ENCODE results near the gene ATXN1.
A peak's percentile ranks its signal among the peaks of the same experiment; 100 is the strongest.
"Not testable (repeated sequence)": the region's sequence is repeated elsewhere in the genome, so short reads cannot be mapped to it uniquely, and the experiment has no call there.

Gene ATXN1

DNA sequence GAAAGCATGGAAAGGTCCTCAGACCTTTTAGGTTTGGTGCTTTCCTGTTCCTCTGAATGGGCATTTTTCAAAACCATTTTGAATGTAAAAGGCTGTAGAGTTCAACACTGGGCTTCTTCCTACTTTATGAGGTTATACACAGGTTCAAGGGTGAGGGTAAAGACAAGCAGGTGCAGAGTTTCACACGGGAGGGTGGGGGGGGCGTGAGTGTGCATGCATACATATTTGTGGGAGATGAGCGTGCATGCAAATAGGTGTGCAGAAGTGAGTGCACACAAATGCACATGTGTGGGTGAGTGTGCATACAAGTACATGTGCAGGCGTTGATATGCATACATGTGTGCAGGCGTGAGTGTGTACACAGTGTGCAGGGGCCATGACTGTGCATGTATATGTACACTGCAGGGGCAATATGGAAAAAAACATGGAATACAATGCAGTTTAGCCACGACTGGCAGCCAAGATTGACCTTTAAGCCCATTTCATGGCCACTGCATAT lies 339.7 kb downstream of the ATXN1 start:
- ATAC-seq = peak; percentile 43
- Mint-ChIP-seq H3K27me3 (no peaks in the 10 kb centered on the region), H3K9me3 (no peaks in the 10 kb centered on the region), H3K4me1 (peaks cover 62% of the 10 kb centered on the region), H3K27ac (peak overlapping the region; percentile 98 to 99), H3K4me3 (peak overlapping the region; percentile 67 to 81)
- DNase-seq = no peak

DNA sequence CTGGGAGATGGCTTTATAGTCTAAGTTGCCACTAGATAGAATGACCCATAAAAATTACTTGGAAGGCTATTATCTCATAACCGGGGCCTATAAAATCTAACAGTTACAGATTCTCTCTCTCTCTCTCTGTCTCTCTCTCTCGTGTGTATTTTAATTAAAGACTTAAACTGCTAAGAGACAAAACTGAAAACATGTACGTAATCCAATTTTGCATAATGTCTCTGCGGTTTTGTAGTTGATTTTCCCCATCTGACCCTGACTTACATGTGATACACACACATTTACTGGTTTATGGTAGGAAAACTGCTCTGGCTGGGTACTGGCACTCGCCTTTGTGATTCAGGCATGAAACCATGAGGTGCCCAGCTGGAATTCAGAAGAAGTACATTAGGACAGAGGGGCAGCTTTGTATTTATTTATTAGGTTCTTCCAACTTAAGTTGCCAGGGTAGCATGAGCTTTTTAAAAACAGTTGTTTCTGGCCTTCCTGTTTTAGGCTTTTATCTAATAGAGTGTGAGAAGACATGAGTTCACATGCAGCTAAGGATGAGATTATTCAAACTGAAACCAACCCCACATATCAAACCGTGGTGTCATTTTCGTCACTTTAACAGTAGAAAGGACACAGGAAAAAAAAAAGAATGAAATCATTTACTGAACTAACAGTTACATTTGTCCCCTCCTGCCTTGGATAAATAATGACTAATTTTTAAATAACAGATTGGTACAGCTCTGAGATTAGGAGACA lies 340.4 kb downstream of the ATXN1 start:
- peak overlapping the region; percentile 98 to 99 for H3K27ac Mint-ChIP-seq
- peaks cover 56% of the 10 kb centered on the region for H3K4me1 Mint-ChIP-seq
- no peaks in the 10 kb centered on the region for H3K27me3 Mint-ChIP-seq
- ATAC-seq (peak; percentile 91), DNase-seq (peak; percentile 53 to 70)
- peak overlapping the region; percentile 67 to 81 for H3K4me3 Mint-ChIP-seq
- H3K9me3 Mint-ChIP-seq = no peaks in the 10 kb centered on the region

DNA sequence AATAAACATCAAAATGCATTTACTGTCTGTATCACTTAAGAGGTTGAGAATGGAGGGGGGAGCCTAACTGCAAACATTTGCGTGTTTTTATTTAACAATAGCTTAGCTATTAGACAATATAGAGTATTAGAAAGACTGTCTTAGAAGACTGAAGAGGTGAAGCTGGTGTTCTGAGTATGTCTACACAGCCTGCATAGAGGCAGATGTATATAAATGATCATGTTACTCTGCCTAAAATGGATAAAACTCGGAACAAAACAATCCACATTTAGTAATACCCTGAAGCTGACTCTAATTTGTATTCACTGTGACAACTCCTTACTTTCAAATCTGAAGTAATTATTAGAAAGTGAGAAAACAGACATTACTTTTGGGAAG lies 340.9 kb downstream of the ATXN1 start:
- H3K27me3 Mint-ChIP-seq = no peaks in the 10 kb centered on the region
- peaks cover 54% of the 10 kb centered on the region for H3K4me1 Mint-ChIP-seq
- peak overlapping the region; percentile 98 to 99 for H3K27ac Mint-ChIP-seq
- DNase-seq (no peak), ATAC-seq (no peak)
- H3K9me3 Mint-ChIP-seq = no peaks in the 10 kb centered on the region
- H3K4me3 Mint-ChIP-seq = peak overlapping the region; percentile 67 to 81

DNA sequence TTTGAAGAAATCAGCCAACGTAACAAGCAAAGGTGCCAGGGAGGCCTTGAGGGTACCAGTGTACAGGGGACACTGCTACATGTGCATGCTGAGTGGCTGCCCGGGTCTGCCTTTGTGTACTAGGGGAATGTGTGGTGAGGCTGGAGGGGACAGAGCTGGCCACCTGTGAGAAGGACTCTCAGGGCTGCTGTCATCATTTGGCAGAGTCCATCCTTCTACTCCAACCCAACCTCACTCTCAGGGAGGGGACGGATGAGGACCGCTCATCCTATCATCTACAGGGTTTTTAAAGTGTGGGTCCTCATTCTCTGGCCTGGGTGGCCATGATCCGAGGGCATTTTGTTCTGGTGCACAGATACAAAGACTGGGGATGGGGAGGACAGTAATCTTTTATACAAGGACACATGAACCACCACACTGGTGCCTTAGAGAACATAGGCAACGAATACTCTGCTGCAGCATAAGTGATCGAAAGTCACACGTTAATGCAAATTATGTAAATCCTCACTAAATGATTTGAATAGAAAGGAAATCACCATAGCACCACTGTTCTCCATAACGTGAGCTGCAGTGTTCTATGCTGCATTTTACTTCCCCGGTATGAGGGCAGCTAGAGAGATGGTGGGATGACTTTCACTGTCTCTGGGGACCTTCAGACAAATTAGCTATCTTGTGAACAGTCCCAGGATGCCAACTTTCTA lies 341.5 kb downstream of the ATXN1 start:
- no peak for DNase-seq
- H3K27ac Mint-ChIP-seq = peak overlapping the region; percentile 98 to 99
- no peak for ATAC-seq
- no peaks in the 10 kb centered on the region for H3K9me3 Mint-ChIP-seq
- peak overlapping the region; percentile 67 to 81 for H3K4me3 Mint-ChIP-seq
- no peaks in the 10 kb centered on the region for H3K27me3 Mint-ChIP-seq
- peaks cover 54% of the 10 kb centered on the region for H3K4me1 Mint-ChIP-seq

DNA sequence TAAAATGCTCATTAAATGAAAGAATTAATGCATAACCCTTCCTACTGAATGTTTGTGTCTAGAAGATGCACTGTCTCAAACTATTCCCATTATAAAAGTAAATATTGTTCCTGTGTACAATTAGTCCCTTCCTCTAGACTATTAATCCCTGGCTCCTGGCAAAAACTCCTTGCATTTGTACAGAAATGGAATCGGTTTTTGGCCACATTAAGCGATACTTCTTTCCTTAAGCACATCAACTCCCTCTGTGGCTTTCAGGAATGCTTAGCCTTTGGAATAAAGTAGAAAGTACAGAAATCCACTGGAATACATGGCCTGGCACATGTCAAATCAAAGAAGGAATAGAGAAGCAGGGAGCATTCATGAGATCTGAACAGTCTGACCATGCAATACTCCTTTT lies 343.1 kb downstream of the ATXN1 start:
- Mint-ChIP-seq H3K4me1 (peaks cover 57% of the 10 kb centered on the region), H3K27ac (no peak overlapping the region), H3K9me3 (no peaks in the 10 kb centered on the region), H3K27me3 (no peaks in the 10 kb centered on the region), H3K4me3 (no peak overlapping the region)
- DNase-seq (no peak), ATAC-seq (no peak)

GRCh38 chr6:16415677-16416076 lies 345.6 kb downstream of the ATXN1 start:
- H3K27me3 Mint-ChIP-seq = no peaks in the 10 kb centered on the region
- H3K4me1 Mint-ChIP-seq = peaks cover 44% of the 10 kb centered on the region

DNA sequence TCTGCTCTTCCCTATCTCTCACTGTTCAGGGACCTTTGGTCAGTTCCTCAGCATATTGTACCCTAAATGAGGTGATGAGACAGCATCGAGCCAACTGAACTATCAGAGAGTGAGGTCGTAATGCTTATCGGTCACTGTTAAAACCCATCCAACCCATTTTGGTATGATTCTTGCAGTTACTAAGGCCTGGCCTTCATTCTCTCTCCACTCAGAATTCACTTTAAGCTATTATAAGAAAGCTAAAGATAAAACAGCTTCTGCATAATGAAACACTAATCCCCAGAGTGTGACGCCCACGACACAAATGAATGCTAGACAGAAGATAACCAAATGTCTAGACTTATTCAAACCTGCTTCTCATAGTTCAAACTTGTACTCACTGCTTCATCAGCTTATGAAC lies 347.1 kb downstream of the ATXN1 start:
- Mint-ChIP-seq H3K27me3 (no peaks in the 10 kb centered on the region), H3K27ac (peak overlapping the region in 1 of 2 donors; percentile 74), H3K4me1 (peaks cover 43% of the 10 kb centered on the region), H3K4me3 (peak overlapping the region; percentile 13 to 17), H3K9me3 (no peaks in the 10 kb centered on the region)
- DNase-seq (no peak), ATAC-seq (no peak)

More at GRCh38 chr6:16415677-16416076, 345.6 kb downstream of the ATXN1 start:
- Mint-ChIP-seq H3K9me3 (no peaks in the 10 kb centered on the region), H3K4me3 (no peak overlapping the region), H3K27ac (no peak overlapping the region)
- ATAC-seq (no peak), DNase-seq (no peak)

DNA sequence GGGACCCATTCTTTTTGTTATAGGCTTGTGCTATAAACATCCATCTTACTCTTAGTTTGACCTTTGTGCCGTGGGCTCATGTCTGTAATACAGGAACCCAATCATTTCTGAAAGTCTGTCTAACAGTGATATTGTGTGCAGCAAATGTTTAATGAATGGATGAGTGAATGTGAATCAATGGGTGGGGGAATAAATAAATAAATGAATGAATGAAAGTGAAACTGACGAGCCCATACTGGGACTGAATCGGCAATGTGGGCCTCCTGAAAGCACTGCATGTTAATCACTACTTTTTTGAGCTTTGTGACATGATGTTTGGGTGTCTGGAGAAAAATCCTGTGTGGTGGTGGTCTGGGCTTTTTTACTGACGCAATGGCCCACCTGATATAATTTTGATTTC lies 347.9 kb downstream of the ATXN1 start:
- peaks cover 40% of the 10 kb centered on the region for H3K4me1 Mint-ChIP-seq
- no peaks in the 10 kb centered on the region for H3K27me3 Mint-ChIP-seq
- peak overlapping the region; percentile 44 to 45 for H3K4me3 Mint-ChIP-seq
- no peak overlapping the region for H3K27ac Mint-ChIP-seq
- ATAC-seq (peak; percentile 84), DNase-seq (no peak)
- no peaks in the 10 kb centered on the region for H3K9me3 Mint-ChIP-seq

DNA sequence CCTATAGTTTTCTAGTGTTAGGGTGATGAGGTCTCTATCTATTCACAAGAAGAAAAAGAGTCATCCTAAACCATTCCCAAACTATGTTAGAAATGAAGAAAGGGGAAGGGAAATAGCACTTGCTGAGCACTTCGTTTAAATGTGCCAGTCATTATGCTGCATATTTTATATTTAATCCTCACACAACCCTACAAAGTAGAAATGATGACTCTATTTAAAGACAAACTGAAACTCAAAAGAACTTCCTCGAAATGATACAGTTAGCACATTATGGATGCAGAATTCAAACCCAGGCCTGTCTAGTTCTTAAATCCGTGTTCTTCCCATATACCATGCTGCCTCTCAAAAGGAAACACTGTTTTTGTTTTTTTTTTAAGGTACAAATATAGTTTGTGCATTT lies 348.3 kb downstream of the ATXN1 start:
- Mint-ChIP-seq H3K4me3 (peak overlapping the region in 1 of 2 donors; percentile 44), H3K27ac (no peak overlapping the region), H3K9me3 (no peaks in the 10 kb centered on the region), H3K4me1 (peaks cover 40% of the 10 kb centered on the region), H3K27me3 (no peaks in the 10 kb centered on the region)
- DNase-seq (no peak), ATAC-seq (no peak)

- H3K27me3 Mint-ChIP-seq = no peaks in the 10 kb centered on the region
- peaks cover 40% of the 10 kb centered on the region for H3K4me1 Mint-ChIP-seq
- H3K27ac Mint-ChIP-seq = no peak overlapping the region
- ATAC-seq (no peak), DNase-seq (no peak)
- no peaks in the 10 kb centered on the region for H3K9me3 Mint-ChIP-seq
- no peak overlapping the region for H3K4me3 Mint-ChIP-seq
Measured at GRCh38 chr6:16412171-16412570, 349.1 kb downstream of the ATXN1 start.

DNA sequence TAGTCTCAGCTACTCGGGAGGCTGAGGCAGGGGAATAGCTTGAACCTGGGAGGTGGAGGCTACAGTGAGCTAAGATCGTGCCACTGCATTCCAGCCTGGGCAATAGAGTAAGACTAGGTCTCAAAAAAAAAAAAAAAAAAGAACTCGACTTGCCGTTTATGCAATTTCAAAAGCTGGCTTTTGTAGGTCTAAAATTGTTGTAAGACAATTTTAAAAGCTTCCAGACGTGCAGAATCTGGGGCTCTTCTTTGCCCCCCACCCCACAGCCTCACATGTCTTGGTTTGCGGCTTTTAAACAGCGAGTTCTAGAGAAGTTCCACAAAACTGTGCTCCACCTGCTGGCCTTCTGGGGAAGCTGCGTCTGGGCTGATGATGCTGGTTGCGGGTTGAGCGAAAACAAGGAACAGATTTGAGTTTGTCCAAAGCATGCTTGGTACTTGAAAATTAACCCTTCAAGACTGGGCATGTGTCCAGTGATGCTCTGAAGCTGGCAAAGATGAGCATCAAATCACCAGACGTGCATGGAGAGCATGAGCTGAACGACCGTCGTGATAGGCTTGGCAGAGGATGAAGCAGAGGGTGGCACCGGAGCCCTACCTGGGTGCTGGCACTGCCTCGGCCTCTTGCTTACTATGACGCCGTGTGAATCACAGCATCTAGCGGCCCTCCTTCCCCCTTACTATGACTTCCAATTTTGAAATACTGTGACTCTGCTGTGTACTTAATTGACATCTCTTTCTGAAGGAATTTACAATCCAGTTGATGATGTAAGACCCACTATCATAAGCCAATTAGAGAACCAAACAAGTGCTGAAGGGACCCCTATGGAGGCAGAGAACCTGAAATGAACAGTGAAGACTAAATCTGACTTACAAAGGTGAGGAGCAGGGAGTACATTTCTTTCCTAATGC lies 351.5 kb downstream of the ATXN1 start:
- Mint-ChIP-seq H3K27me3 (no peaks in the 10 kb centered on the region), H3K4me3 (no peak overlapping the region), H3K4me1 (peaks cover 50% of the 10 kb centered on the region), H3K9me3 (no peaks in the 10 kb centered on the region), H3K27ac (no peak overlapping the region)
- ATAC-seq (peak; percentile 70), DNase-seq (peak; percentile 21 to 54)

GRCh38 chr6:16408766-16409165 lies 352.5 kb downstream of the ATXN1 start:
- no peaks in the 10 kb centered on the region for H3K9me3 Mint-ChIP-seq
- DNase-seq = no peak
- H3K4me1 Mint-ChIP-seq = peaks cover 51% of the 10 kb centered on the region
- ATAC-seq = no peak
- H3K27me3 Mint-ChIP-seq = no peaks in the 10 kb centered on the region
- no peak overlapping the region for H3K27ac Mint-ChIP-seq
- no peak overlapping the region for H3K4me3 Mint-ChIP-seq

DNA sequence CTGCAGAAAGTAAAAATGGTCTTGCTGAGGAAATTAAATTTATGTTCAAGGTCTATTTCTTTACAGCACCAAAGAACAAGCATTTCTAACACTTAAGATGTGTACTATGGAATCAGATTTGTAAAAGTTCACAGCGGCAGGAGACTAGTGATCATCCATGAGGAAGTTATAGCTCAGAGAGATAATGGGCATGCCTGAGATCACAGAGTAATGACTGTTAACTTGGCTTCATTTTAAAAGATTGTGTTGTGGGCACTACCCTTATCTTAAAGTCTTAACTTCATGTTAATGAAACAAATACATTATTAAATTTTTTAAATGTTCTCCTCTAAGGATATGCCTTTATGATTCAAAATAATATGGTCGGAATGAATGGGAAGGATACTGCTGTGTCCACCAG lies 354.3 kb downstream of the ATXN1 start:
- ATAC-seq (no peak), DNase-seq (no peak)
- Mint-ChIP-seq H3K4me1 (peaks cover 42% of the 10 kb centered on the region), H3K9me3 (no peaks in the 10 kb centered on the region), H3K4me3 (no peak overlapping the region), H3K27ac (no peak overlapping the region), H3K27me3 (no peaks in the 10 kb centered on the region)

GRCh38 chr6:16406538-16406937 lies 354.7 kb downstream of the ATXN1 start:
- H3K9me3 Mint-ChIP-seq, H3K27me3 Mint-ChIP-seq, DNase-seq, H3K27ac Mint-ChIP-seq, ATAC-seq, H3K4me3 Mint-ChIP-seq: not testable (repeated sequence)
- peaks cover 42% of the 10 kb centered on the region for H3K4me1 Mint-ChIP-seq

DNA sequence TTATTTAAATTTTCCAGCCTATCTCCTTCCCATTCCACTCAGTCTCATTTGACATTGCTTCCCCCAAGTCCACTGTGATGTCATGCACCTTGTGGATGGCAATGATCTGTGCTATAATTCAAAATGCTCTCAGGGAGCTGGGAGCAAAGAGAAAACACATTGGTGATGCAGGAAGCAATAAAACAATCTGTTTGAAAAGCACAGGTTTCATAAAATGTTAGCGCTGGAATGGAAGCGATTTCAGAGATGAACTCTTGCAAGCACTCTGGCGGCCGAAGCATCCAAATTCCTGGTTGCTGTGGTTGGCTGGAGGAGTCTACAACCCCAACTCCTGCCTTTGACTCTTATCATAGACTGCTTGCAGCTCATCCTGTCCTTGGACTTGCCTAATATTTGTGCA lies 355.9 kb downstream of the ATXN1 start:
- Mint-ChIP-seq H3K4me3 (no peak overlapping the region), H3K4me1 (peaks cover 42% of the 10 kb centered on the region), H3K9me3 (no peaks in the 10 kb centered on the region), H3K27ac (no peak overlapping the region), H3K27me3 (no peaks in the 10 kb centered on the region)
- ATAC-seq (no peak), DNase-seq (no peak)

Data from stimulated activated naive CD8-positive, alpha-beta T cell treated with anti-CD3 and anti-CD28 coated beads, Interleukin-15, amount 100 ng/mL, for 72 hours (primary cell).